H1 (cell line): Measurements from ENCODE around the gene CYP27B1. TPM values are rescaled to one million over a fixed set of nuclear protein-coding genes. Genes with fewer than 3 reads are reported as not detected.

ENCODE experiments used
- CTCF ChIA-PET: fragments of 300-600 bp; sonication (Branson Sonifier 250); formaldehyde crosslinking; loops from one replicate; lab custom pipeline; 2021; ENCODE audit not compliant: partially characterized antibody; lab: Charles Lee
- POLR2A ChIA-PET: fragments of 300-600 bp; sonication (Branson Sonifier 250); formaldehyde crosslinking; loops from one replicate; lab custom pipeline; 2021; ENCODE audit warnings: inconsistent platforms; ENCODE audit not compliant: partially characterized antibody; lab: Charles Lee
- DNase-seq, 2 experiments: peaks; one replicate each; pipeline versions ENCODE4 v3.0.0 to v3.0.0-alpha.2; 2010 to 2022; ENCODE audit warnings: low spot score in 2 of 2, low read depth in 1 of 2, mixed read lengths in 1 of 2
- FAIRE-seq: peaks from 2 replicates; lab custom pipeline; 2011; peaks lifted over from hg19 to GRCh38; lab: Jason Lieb, UNC
- H2AFZ ChIP-seq: 2 replicates; pipeline ENCODE4 v1.8.1; 2012; ENCODE audit warnings: low read length, inconsistent platforms
- H2AK5ac ChIP-seq: 2 replicates; pipeline ENCODE4 v1.6.1; 2013; ENCODE audit warnings: low read depth, low read length
- H2BK120ac ChIP-seq: replicated peaks from 2 replicates; pipeline ENCODE3; 2013; ENCODE audit warnings: low read depth, low read length, inconsistent platforms
- H2BK12ac ChIP-seq: 2 replicates; pipeline ENCODE4 v1.6.1; 2013; ENCODE audit warnings: low read depth, low read length
- H2BK15ac ChIP-seq: 2 replicates; pipeline ENCODE4 v1.6.1; 2013; ENCODE audit warnings: low read length
- H2BK20ac ChIP-seq: 2 replicates; pipeline ENCODE4 v1.6.1; 2013; ENCODE audit warnings: low read length
- H2BK5ac ChIP-seq: 2 replicates; pipeline ENCODE4 v1.6.1; 2013; ENCODE audit warnings: low read depth, low read length
- H3K14ac ChIP-seq: 2 replicates; pipeline ENCODE4 v1.6.1; 2013; ENCODE audit warnings: inconsistent platforms; ENCODE audit not compliant: insufficient read length
- H3K18ac ChIP-seq: 2 replicates; pipeline ENCODE4 v1.6.1; 2013; ENCODE audit warnings: low read length; ENCODE audit errors: extremely low read depth
- H3K23ac ChIP-seq: 2 replicates; pipeline ENCODE4 v1.6.1; 2013; ENCODE audit warnings: inconsistent platforms; ENCODE audit not compliant: insufficient read length
- H3K23me2 ChIP-seq: 2 replicates; pipeline ENCODE4 v1.6.1; 2013; ENCODE audit warnings: low read depth, low read length
- H3K27ac ChIP-seq: 2 replicates; pipeline ENCODE4 v1.6.1; 2011; ENCODE audit warnings: low read depth, low read length, inconsistent platforms
- H3K27me3 ChIP-seq, 4 experiments: replicated peaks in 1 of 4; 1 replicate in 1 of 4; 2 replicates in 3 of 4; pipeline versions ENCODE4 v1.6.1 to v1.8.1; 2011 to 2013; ENCODE audit warnings: low read length in 3 of 4, mild to moderate bottlenecking in 3 of 4, inconsistent platforms in 2 of 4, mixed read lengths in 2 of 4, moderate library complexity in 1 of 4; ENCODE audit not compliant: control insufficient read depth in 3 of 4, insufficient read depth in 3 of 4; ENCODE audit errors: extremely low read depth in 1 of 4
- H3K36me3 ChIP-seq, 4 experiments: 2 replicates each; pipeline versions ENCODE4 v1.6.1 to v1.8.1; 2011 to 2013; ENCODE audit warnings: mild to moderate bottlenecking in 4 of 4, low read length in 3 of 4, moderate library complexity in 2 of 4, control low read depth in 1 of 4, inconsistent platforms in 1 of 4; ENCODE audit not compliant: insufficient read depth in 4 of 4, control insufficient read depth in 2 of 4
- H3K4ac ChIP-seq: replicated peaks from 2 replicates; pipeline ENCODE3; 2013; ENCODE audit warnings: low read length, low read depth, mixed read lengths, inconsistent platforms; ENCODE audit not compliant: insufficient read length
- H3K4me1 ChIP-seq, 4 experiments: replicated peaks in 1 of 4; 1 replicate in 1 of 4; 2 replicates in 3 of 4; pipeline versions ENCODE4 v1.6.1 to v1.8.1; 2011 to 2013; ENCODE audit warnings: low read length in 3 of 4, inconsistent platforms in 2 of 4, mixed read lengths in 1 of 4; ENCODE audit not compliant: insufficient read depth in 4 of 4, control insufficient read depth in 3 of 4
- H3K4me2 ChIP-seq, 2 experiments: 2 replicates each; pipeline versions ENCODE4 v1.6.1 to v1.8.1; 2011 to 2013; ENCODE audit warnings: low read depth in 2 of 2, low read length in 2 of 2, control low read depth in 1 of 2, inconsistent platforms in 1 of 2, mild to moderate bottlenecking in 1 of 2; ENCODE audit not compliant: insufficient read depth in 1 of 2
- H3K4me3 ChIP-seq, 4 experiments: fragments of 200-600, 300-600 bp in 1 of 4; sonication (generic), shearing (Covaris generic), sonication (Bioruptor Twin) in 1 of 4; 2 replicates each; pipeline versions ENCODE4 v1.5.1 to v1.8.1; 2011 to 2016; ENCODE audit warnings: low read length in 4 of 4, low read depth in 3 of 4, control low read depth in 2 of 4, inconsistent platforms in 2 of 4, mild to moderate bottlenecking in 2 of 4, mixed read lengths in 1 of 4, moderate library complexity in 1 of 4; ENCODE audit not compliant: insufficient read depth in 2 of 4; ENCODE audit errors: extremely low read depth in 1 of 4
- H3K56ac ChIP-seq: replicated peaks from 2 replicates; pipeline ENCODE3; 2013; ENCODE audit warnings: low read depth, mild to moderate bottlenecking, mixed read lengths, low read length, inconsistent platforms; ENCODE audit not compliant: insufficient read length
- H3K79me1 ChIP-seq: 2 replicates; pipeline ENCODE4 v1.6.1; 2013; ENCODE audit warnings: low read depth, low read length, control low read depth
- H3K79me2 ChIP-seq, 2 experiments: 2 replicates each; pipeline versions ENCODE4 v1.6.1 to v1.8.1; 2012 to 2013; ENCODE audit warnings: low read length in 2 of 2, mild to moderate bottlenecking in 2 of 2, inconsistent platforms in 1 of 2; ENCODE audit not compliant: insufficient read depth in 2 of 2, control insufficient read depth in 1 of 2
- H3K9ac ChIP-seq, 4 experiments: replicated peaks in 1 of 4; 1 replicate in 1 of 4; 2 replicates in 3 of 4; pipeline versions ENCODE4 v1.6.1 to v1.8.1; 2011 to 2013; ENCODE audit warnings: low read depth in 3 of 4, low read length in 3 of 4, control low read depth in 2 of 4, mild to moderate bottlenecking in 2 of 4, moderate library complexity in 2 of 4, inconsistent platforms in 1 of 4; ENCODE audit errors: extremely low read depth in 1 of 4
- H3K9me3 ChIP-seq, 2 experiments: 2 replicates each; pipeline versions ENCODE4 v1.6.1 to v1.8.1; 2012 to 2013; ENCODE audit warnings: mild to moderate bottlenecking in 2 of 2, moderate library complexity in 2 of 2, control low read depth in 1 of 2, inconsistent platforms in 1 of 2, low read depth in 1 of 2, low read length in 1 of 2, mixed read lengths in 1 of 2; ENCODE audit not compliant: insufficient read depth in 2 of 2
- H4K20me1 ChIP-seq, 2 experiments: replicated peaks in 1 of 2; 2 replicates each; pipeline versions ENCODE3 to v1.8.1; 2011 to 2013; ENCODE audit warnings: inconsistent platforms in 2 of 2, low read length in 2 of 2, mild to moderate bottlenecking in 1 of 2; ENCODE audit not compliant: insufficient read depth in 2 of 2, control insufficient read depth in 1 of 2
- H4K5ac ChIP-seq: 2 replicates; pipeline ENCODE4 v1.6.1; 2013; ENCODE audit warnings: low read length, low read depth, mixed read lengths, inconsistent platforms; ENCODE audit not compliant: insufficient read length
- H4K8ac ChIP-seq: 2 replicates; pipeline ENCODE4 v1.8.0; 2013; ENCODE audit warnings: mild to moderate bottlenecking, moderate library complexity, low read length, inconsistent platforms; ENCODE audit not compliant: insufficient read depth; ENCODE audit errors: extremely low read depth
- H4K91ac ChIP-seq: replicated peaks from 2 replicates; pipeline ENCODE3; 2013; ENCODE audit warnings: low read length, mixed read lengths, inconsistent platforms; ENCODE audit not compliant: insufficient read length
- BCL11A ChIP-seq, 2 experiments: IDR thresholded peaks; one replicate each; pipeline ENCODE4 v1.6.1; 2011; ENCODE audit warnings: low read depth in 2 of 2, low read length in 2 of 2, mild to moderate bottlenecking in 2 of 2
- EP300 ChIP-seq, 2 experiments: IDR thresholded peaks; 1 replicate in 1 of 2; 2 replicates in 1 of 2; pipeline ENCODE4 v1.6.1; 2011 to 2012; ENCODE audit warnings: low read depth in 2 of 2, low read length in 2 of 2, mild to moderate bottlenecking in 2 of 2, borderline replicate concordance in 1 of 2, inconsistent platforms in 1 of 2, moderate library complexity in 1 of 2
- ZNF274 ChIP-seq: IDR thresholded peaks from 2 replicates; pipeline ENCODE4 v1.7.0; 2012; ENCODE audit warnings: low read length, borderline replicate concordance; ENCODE audit errors: extremely low read depth
- WGBS, 2 experiments: shearing (Covaris generic) in 1 of 2; methylation state at CpG; one replicate each; pipeline versions ENCODE4 v1.1.6 to v1.1.7; 2013 to 2015; ENCODE audit warnings: low lambda C conversion rate in 2 of 2, mixed read lengths in 2 of 2, inconsistent platforms in 1 of 2, low coverage in 1 of 2, missing lambda C conversion rate in 1 of 2; ENCODE audit not compliant: insufficient replicate concordance in 2 of 2, insufficient coverage in 1 of 2, insufficient read length in 1 of 2; ENCODE audit errors: extremely low coverage in 1 of 2, missing lambda C conversion rate in 1 of 2; 5-methylcytosine and 5-hydroxymethylcytosine counted together
- polyA plus RNA-seq, 7 experiments: library from polyadenylated mRNA; depleted of rRNA in 3 of 7; stranded (reverse) in 5 of 7; unstranded in 2 of 7; fragments of >200 nt in 5 of 7; fragments of 200-250 nt in 2 of 7; gene quantifications; 1 replicate in 5 of 7; 2 replicates in 1 of 7; 4 replicates in 1 of 7; pipeline versions ENCODE4 v1.2.1 to v1.2.3, GENCODE V29; 2011 to 2013; ENCODE audit warnings: missing spikeins in 2 of 7, mixed read lengths in 2 of 7
- total RNA-seq: library from RNA; stranded (reverse); fragmentation: NEBNext Ultra II Directional; extraction: Animal tissue kit (Norgen Biotek cat#: 25700); gene quantifications from 2 replicates; pipeline ENCODE4 v1.2.1, GENCODE V29; 2021

Gene CYP27B1
- total and polyA plus RNA-seq, 2 of the 8 experiments (the other 6 are each of a cell fraction or from before 2014, with no cell fraction given) = 2.9 to 3.3 TPM

GRCh38 chr12:57779736-57780135 is 12.9 kb upstream of the CYP27B1 start:
- WGBS, 2 experiments = 81% methylated on average over 1 of the region's 1 CpG; no CpG with 5 or more reads in 1 of the 2 experiments
- Histone ChIP-seq H3K79me1 (no peaks in the 10 kb centered on the region), H3K4me3 (no peak overlapping the region), H3K4ac (no peak overlapping the region), H3K9ac (no peak overlapping the region), H4K91ac (no peak overlapping the region), H4K5ac (no peak overlapping the region), H3K4me1 (no peaks in the 10 kb centered on the region), H3K23ac (no peak overlapping the region), H4K20me1 (no peaks in the 10 kb centered on the region), H3K79me2 (peaks cover 0 to 16% of the 10 kb centered on the region in 2 experiments; a peak in 2 of 4 replicates), H2BK12ac (no peak overlapping the region), H2AFZ (no peak overlapping the region), H2BK120ac (no peak overlapping the region), H2BK5ac (no peak overlapping the region), H3K36me3 (peaks cover 0 to 3% (median 0%) of the 10 kb centered on the region in 4 experiments; a peak in 2 of 8 replicates), H3K4me2 (no peak overlapping the region), H3K56ac (no peak overlapping the region), H3K14ac (no peak overlapping the region), H2AK5ac (no peak overlapping the region), H3K18ac (no peak overlapping the region), H4K8ac (no peak overlapping the region), H3K23me2 (peaks cover 2% of the 10 kb centered on the region; the same call in 1 of the 2 replicates), H3K9me3 (no peaks in the 10 kb centered on the region), H3K27ac (no peak overlapping the region), H2BK20ac (no peak overlapping the region), H3K27me3 (no peaks in the 10 kb centered on the region), H2BK15ac (no peak overlapping the region)
- no peak for DNase-seq
- CTCF ChIA-PET = interaction anchor here (1.1 to 4.7 kb wide), 6 partner anchors 9 to 53 kb away, joined by 3 to 28 read pairs (median 12); partner anchors contain the start of gene CYP27B1
- FAIRE-seq = no peak
- POLR2A ChIA-PET = interaction anchor here (1.0 to 1.6 kb wide), 5 partner anchors 8 to 28 kb away, joined by 3 to 6 read pairs (median 4); partner anchors contain the start of genes CDK4, CYP27B1, EEF1AKMT3 and METTL1
- no peak for TF ChIP-seq EP300 (IDR thresholded peaks at IDR 0.05; ENCODE audit: borderline replicate concordance in 1 of 2, low read depth in 2 of 2, low read length in 2 of 2)
- no peak for TF ChIP-seq BCL11A (IDR thresholded peaks at IDR 0.05; ENCODE audit: low read depth in 2 of 2, low read length in 2 of 2)
- TF ChIP-seq ZNF274 = no peak
